IPS-NIHi7 (cell line): ENCODE results near the gene ADRA1B.
"Not testable (repeated sequence)": the region's sequence is repeated elsewhere in the genome, so short reads cannot be mapped to it uniquely, and the experiment has no call there.

Source experiments
- DNase-seq: peaks from one replicate; pipeline ENCODE4 v3.0.0; 2012; ENCODE audit warnings: mixed read lengths; ENCODE audit errors: extremely low spot score

The ADRA1B gene

DNA sequence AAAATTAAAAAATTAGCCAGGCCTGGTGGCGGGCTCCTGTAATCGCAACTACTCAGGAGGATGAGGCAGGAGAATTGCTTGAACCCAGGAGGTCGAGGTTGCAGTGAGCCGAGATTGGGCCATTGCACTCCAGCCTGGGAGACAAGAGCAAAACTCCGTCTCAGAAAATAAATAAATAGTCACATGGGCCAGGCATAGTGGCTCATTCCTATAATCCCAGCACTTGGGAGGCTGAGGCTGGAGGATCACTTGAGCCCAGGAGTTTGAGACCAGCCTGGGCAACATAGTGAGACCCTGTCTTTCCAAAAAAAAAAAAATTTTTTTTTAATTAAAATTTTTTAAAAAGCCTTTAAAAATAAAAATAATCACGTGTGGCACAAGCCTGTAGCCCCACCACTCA, 97.9 kb downstream of the ADRA1B start:
- DNase-seq: not testable (repeated sequence)

DNA sequence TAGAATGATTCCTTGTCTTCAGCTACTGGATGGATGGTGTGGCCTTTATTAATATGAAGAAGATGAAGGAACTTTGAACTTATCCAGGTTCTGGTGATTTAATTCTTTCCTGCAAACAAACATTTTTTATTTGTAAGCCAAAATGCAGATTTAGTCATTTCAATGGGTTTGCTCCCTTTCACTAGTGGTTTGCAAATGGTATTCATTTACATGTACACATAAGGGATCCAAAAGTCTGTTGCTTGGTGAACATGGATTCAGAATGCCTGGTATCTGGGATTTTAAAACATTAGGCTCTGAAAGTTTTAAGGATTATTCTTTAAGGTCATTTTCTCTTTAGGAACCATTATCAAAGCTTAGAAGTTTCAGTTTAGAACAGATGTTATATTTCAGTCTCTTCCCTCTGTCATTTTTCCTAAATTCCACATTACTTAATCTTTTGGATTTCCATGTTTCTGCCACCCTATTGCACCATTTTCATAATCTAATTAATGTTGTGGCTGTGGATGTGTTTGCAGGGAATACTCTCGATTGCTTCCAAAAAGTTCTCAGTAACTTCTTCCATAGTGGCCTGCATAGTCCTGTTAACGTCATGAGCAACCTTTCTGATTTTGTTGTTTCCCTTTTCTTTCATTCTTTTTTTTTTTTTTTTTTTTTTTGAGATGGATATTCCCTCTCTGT, 102.8 kb downstream of the ADRA1B start:
- no peak for DNase-seq

DNA sequence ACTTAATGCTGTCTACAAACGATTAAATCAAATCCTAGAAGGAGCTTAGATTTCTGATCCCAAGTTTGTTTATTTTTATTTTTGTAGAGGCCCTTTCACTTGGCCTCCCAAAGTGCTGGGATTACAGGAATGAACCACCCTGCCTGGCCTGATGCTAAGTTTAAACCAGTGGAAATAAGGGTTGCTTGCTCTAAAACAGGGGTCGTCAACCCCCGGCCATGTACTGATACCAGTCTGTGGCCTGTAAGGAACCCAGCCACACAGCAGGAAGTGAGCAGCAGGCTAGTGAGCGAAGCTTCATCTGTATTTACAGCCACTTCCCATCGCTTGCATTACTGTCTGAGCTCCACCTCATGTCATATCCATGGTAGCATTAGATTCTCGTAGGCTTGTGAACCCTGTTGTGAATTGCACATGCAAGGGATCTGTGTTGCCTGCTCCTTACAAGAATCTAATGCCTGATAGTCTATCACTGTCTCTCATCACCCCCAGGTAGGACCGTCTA, 104.0 kb downstream of the ADRA1B start:
- no peak for DNase-seq

DNA sequence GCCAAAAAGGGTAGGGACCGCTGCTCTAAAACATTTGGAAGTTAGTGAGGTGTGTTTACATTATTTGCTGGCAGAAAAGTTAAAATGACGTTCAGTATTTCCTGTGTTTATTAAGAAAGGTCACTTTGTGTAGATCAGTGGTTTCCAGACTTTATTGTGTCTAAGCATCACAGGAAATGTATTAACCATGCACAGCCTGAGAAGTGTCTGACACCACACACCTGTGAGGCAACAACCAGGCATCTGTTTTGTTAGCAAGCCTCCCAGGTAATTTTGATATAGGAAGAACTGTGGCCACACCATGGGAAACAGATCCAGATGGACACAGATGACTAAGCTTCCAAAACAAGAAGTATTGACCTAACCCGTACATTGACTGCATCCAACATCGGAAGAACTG, 104.7 kb downstream of the ADRA1B start:
- no peak for DNase-seq

DNA sequence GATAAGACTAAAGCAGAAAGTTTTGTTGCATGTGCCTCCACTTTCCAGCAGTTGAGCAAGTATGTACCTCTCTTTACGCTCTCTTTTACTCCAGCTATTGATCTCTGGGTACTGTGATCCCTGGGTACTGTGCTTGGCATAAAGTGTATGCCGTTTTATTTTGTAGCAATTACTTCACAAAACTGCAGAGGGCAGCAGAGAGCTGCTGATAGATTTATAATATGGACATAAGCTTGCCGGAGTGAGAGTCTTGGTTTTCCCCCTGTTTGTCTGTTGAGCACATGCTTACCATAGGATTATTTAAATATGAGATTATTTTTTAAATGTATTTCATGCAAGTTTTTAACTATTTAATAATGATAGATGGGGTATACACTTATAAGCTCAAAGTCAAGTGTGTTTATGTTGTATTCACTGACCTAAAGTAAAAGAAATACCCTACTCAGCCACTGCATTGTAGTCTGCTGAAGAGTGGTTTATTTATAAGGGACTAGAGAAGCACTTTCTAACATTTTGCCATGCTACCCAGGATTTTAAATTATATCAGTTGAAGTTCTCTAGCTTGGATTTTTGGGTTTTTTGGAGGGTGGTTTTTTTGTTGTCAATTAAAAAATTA, 105.7 kb downstream of the ADRA1B start:
- peak; percentile 72 for DNase-seq
